ENCODE results near the gene NPIPB2. TPM values are rescaled to one million over a fixed set of nuclear protein-coding genes. Genes with fewer than 3 reads are reported as not detected.

Gene NPIPB2
- total and polyA plus RNA-seq, 2 of the 8 experiments (the other 6 are each of a cell fraction or from before 2014, with no cell fraction given) = 7.5 to 8.3 TPM

DNA sequence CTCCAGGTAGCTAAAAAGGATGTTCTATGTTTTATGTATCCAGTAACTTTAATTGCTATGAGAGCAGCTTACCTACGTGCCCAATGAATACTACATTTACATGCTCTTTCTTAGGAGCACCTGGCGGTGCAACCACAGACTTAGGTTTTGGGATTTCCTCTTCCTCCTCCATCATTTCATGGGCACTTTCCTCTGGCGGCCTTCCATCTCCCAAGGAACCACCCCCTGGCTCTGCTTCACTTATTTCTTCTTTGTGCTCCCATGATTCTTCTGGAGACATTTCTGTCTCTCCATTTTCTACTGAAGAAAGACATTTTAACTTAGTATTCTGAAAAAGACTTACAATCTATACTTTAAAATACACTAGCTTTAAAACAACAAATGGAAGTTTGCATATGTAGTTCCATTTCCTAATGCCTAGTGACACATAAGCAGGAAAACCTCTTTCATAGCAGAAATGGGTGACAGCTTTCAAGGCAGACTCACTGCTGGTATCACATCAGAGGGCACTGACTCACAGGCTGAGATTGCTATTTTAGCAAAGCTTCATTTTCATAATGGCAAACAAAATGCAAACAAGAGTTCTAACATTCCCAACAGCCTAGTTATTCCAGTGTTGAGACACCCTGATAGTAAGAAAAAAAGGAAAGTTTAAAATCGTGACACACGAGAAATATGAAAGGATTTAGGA, 45.2 kb downstream of the NPIPB2 start (continued):
- TF ChIP-seq KDM4A (IDR thresholded peaks at IDR 0.05; ENCODE audit: low read depth, low read length, severe bottlenecking) = no peak
- TF ChIP-seq CHD2 (IDR thresholded peaks at IDR 0.05; ENCODE audit: low read length) = no peak

All from H1 (cell line).